WTC11 (cell line): Measurements from ENCODE around the gene MIB1. TPM values are rescaled to one million over a fixed set of nuclear protein-coding genes. Genes with fewer than 3 reads are reported as not detected.

ENCODE experiments used
- ATAC-seq: fragments of 200-7000 bp; cut with Tn5 transposase; 2 replicates; pipeline ENCODE4 v1.10.0; 2021; ENCODE audit warnings: mild to moderate bottlenecking, moderate library complexity
- CTCF ChIA-PET: fragments of 300-600 bp; sonication (Branson Sonifier 250); formaldehyde crosslinking; loops from one replicate; lab custom pipeline; 2021; ENCODE audit warnings: antibody characterized with exemption; lab: Charles Lee
- POLR2A ChIA-PET: fragments of 350-600 bp; sonication (Branson Sonifier 250); formaldehyde crosslinking; loops from one replicate; lab custom pipeline; 2021; ENCODE audit warnings: antibody characterized with exemption; lab: Charles Lee
- DNase-seq: peaks from one replicate; pipeline ENCODE4 v3.0.0; 2021; ENCODE audit warnings: low spot score
- H3K27ac Mint-ChIP-seq: 2 replicates; pipeline ENCODE4 v1.8.0; 2021; ENCODE audit warnings: mixed read lengths
- H3K27me3 Mint-ChIP-seq: 2 replicates; pipeline ENCODE4 v1.8.0; 2021; ENCODE audit warnings: low read depth, mild to moderate bottlenecking, moderate library complexity, mixed read lengths
- H3K36me3 Mint-ChIP-seq: 2 replicates; pipeline ENCODE4 v1.8.0; 2021; ENCODE audit warnings: mixed read lengths
- H3K4me1 Mint-ChIP-seq: 2 replicates; pipeline ENCODE4 v1.8.0; 2022; ENCODE audit warnings: mixed read lengths
- H3K4me3 Mint-ChIP-seq: 2 replicates; pipeline ENCODE4 v1.8.0; 2021; ENCODE audit warnings: mild to moderate bottlenecking, moderate library complexity, mixed read lengths
- H3K9me3 Mint-ChIP-seq: 2 replicates; pipeline ENCODE4 v1.8.0; 2021; ENCODE audit warnings: mixed read lengths
- AFF4 ChIP-seq: sonication (generic); formaldehyde crosslinking; IDR thresholded peaks from 2 replicates; pipeline ENCODE4 v1.8.1; 2023; ENCODE audit warnings: mild to moderate bottlenecking, missing genetic modification reagents, borderline replicate concordance
- ATF1 ChIP-seq: sonication (generic); formaldehyde crosslinking; IDR thresholded peaks from 2 replicates; pipeline ENCODE4 v1.8.1; 2023; ENCODE audit warnings: mild to moderate bottlenecking, moderate library complexity, missing genetic modification reagents
- ATF3 ChIP-seq: sonication (generic); formaldehyde crosslinking; conservative IDR thresholded peaks from 2 replicates; pipeline ENCODE4 v1.8.1; 2022; ENCODE audit warnings: mild to moderate bottlenecking, missing genetic modification reagents
- CBFB ChIP-seq: sonication (generic); formaldehyde crosslinking; IDR thresholded peaks from 2 replicates; pipeline ENCODE4 v1.8.1; 2022; ENCODE audit warnings: mild to moderate bottlenecking, low read depth, missing genetic modification reagents
- CREM ChIP-seq: sonication (generic); formaldehyde crosslinking; IDR thresholded peaks from 2 replicates; pipeline ENCODE4 v1.8.1; 2022; ENCODE audit warnings: mild to moderate bottlenecking, missing genetic modification reagents, moderate library complexity
- CTCF ChIP-seq: fragments of 200-600 bp; IDR thresholded peaks from 2 replicates; pipeline ENCODE4 v1.8.0; 2022; ENCODE audit warnings: antibody characterized with exemption
- ELF4 ChIP-seq: sonication (generic); formaldehyde crosslinking; IDR thresholded peaks from 2 replicates; pipeline ENCODE4 v1.8.1; 2022; ENCODE audit warnings: low read depth, mild to moderate bottlenecking, moderate library complexity, missing genetic modification reagents
- FOXK1 ChIP-seq: sonication (generic); formaldehyde crosslinking; IDR thresholded peaks from 2 replicates; pipeline ENCODE4 v1.8.0; 2022; ENCODE audit warnings: mild to moderate bottlenecking, moderate library complexity, missing genetic modification reagents
- GABPB1 ChIP-seq: sonication (generic); formaldehyde crosslinking; IDR thresholded peaks from 2 replicates; pipeline ENCODE4 v1.8.1; 2023; ENCODE audit warnings: mild to moderate bottlenecking, missing genetic modification reagents
- HMGXB4 ChIP-seq: sonication (generic); formaldehyde crosslinking; IDR thresholded peaks from 2 replicates; pipeline ENCODE4 v1.8.1; 2023; ENCODE audit warnings: mild to moderate bottlenecking, moderate library complexity, missing genetic modification reagents
- JAZF1 ChIP-seq: fragments of 250-450 bp; sonication (Bioruptor Pico); IDR thresholded peaks from 2 replicates; pipeline ENCODE4 v1.9.0; 2021; ENCODE audit warnings: moderate library complexity, mild to moderate bottlenecking, inconsistent platforms
- MXD4 ChIP-seq: fragments of 250-450 bp; sonication (Bioruptor Pico); IDR thresholded peaks from 2 replicates; pipeline ENCODE4 v1.8.0; 2021; ENCODE audit warnings: mild to moderate bottlenecking, moderate library complexity, borderline replicate concordance
- NR2C2 ChIP-seq: sonication (generic); formaldehyde crosslinking; IDR thresholded peaks from 2 replicates; pipeline ENCODE4 v1.8.0; 2022; ENCODE audit warnings: mild to moderate bottlenecking, missing genetic modification reagents
- PREB ChIP-seq: sonication (generic); formaldehyde crosslinking; IDR thresholded peaks from 2 replicates; pipeline ENCODE4 v1.8.1; 2022; ENCODE audit warnings: mild to moderate bottlenecking, missing genetic modification reagents, moderate library complexity, borderline replicate concordance
- TEAD1 ChIP-seq: sonication (generic); formaldehyde crosslinking; IDR thresholded peaks from 2 replicates; pipeline ENCODE4 v1.8.0; 2022; ENCODE audit warnings: mild to moderate bottlenecking, missing genetic modification reagents
- ZBTB21 ChIP-seq: sonication (generic); formaldehyde crosslinking; IDR thresholded peaks from 2 replicates; pipeline ENCODE4 v1.8.1; 2023; ENCODE audit warnings: mild to moderate bottlenecking, missing genetic modification reagents, borderline replicate concordance
- ZMAT4 ChIP-seq: fragments of 250-450 bp; sonication (Bioruptor Pico); IDR thresholded peaks from 2 replicates; pipeline ENCODE4 v1.9.0; 2021; ENCODE audit warnings: mild to moderate bottlenecking
- ZNF232 ChIP-seq: sonication (generic); formaldehyde crosslinking; IDR thresholded peaks from 2 replicates; pipeline ENCODE4 v1.8.0; 2022; ENCODE audit warnings: mild to moderate bottlenecking, missing genetic modification reagents
- ZNF671 ChIP-seq: fragments of 250-450 bp; sonication (Bioruptor Pico); IDR thresholded peaks from 2 replicates; pipeline ENCODE4 v1.8.0; 2021; ENCODE audit warnings: mild to moderate bottlenecking
- total RNA-seq: library from RNA; stranded (reverse); gene quantifications from 3 replicates; pipeline ENCODE4 v1.2.3, GENCODE V29; 2021

Gene MIB1
- total RNA-seq, 1 experiment from 2014 or later = 63.9 TPM

- CTCF ChIA-PET = interaction anchor here (1.0 to 2.9 kb wide), 2 partner anchors 39 to 81 kb away, joined by 3 to 10 read pairs; no protein-coding TSS in a partner anchor
- H3K36me3 Mint-ChIP-seq = no peaks in the 10 kb centered on the region
Measured at GRCh38 chr18:21916594-21916993, 176.0 kb downstream of the MIB1 start.

GRCh38 chr18:21918693-21919092 lies 178.1 kb downstream of the MIB1 start:
- ATAC-seq = no peak
- Mint-ChIP-seq H3K27ac (no peak overlapping the region), H3K4me1 (no peaks in the 10 kb centered on the region), H3K9me3 (peaks cover 5% of the 10 kb centered on the region), H3K36me3 (no peaks in the 10 kb centered on the region), H3K27me3 (peaks cover 16% of the 10 kb centered on the region), H3K4me3 (no peak overlapping the region)
- CTCF ChIA-PET = no interaction called here
- POLR2A ChIA-PET = no interaction called here
- no peak for TF ChIP-seq JAZF1
- no peak for TF ChIP-seq ZNF671 (CRISPR knock-in tag)
- no peak for TF ChIP-seq NR2C2 (CRISPR knock-in tag)
- no peak for TF ChIP-seq GABPB1 (CRISPR knock-in tag)
- no peak for TF ChIP-seq PREB
- TF ChIP-seq AFF4 (CRISPR knock-in tag) = no peak
- DNase-seq = no peak

More at GRCh38 chr18:21916594-21916993, 176.0 kb downstream of the MIB1 start:
- Mint-ChIP-seq H3K4me1 (no peaks in the 10 kb centered on the region), H3K27ac (no peak overlapping the region), H3K4me3 (no peak overlapping the region), H3K9me3 (peaks cover 5% of the 10 kb centered on the region), H3K27me3 (peaks cover 33% of the 10 kb centered on the region)
- ATAC-seq (no peak), DNase-seq (no peak)
- TF ChIP-seq ATF3 = no peak
- TF ChIP-seq MXD4 = no peak
- TF ChIP-seq CREM = no peak
- TF ChIP-seq ATF1 = no peak
- no peak for TF ChIP-seq ELF4 (CRISPR knock-in tag)
- TF ChIP-seq ZMAT4 = no peak
- no peak for TF ChIP-seq ZNF232 (CRISPR knock-in tag)
- TF ChIP-seq HMGXB4 (CRISPR knock-in tag) = no peak
- TF ChIP-seq CTCF = no peak
- no peak for TF ChIP-seq ZBTB21 (CRISPR knock-in tag)
- no peak for TF ChIP-seq FOXK1
- TF ChIP-seq TEAD1 (CRISPR knock-in tag) = no peak
- no peak for TF ChIP-seq CBFB (CRISPR knock-in tag)
- TF ChIP-seq PREB = no peak
- POLR2A ChIA-PET = no interaction called here
